ENCODE results near the gene TFE3.
A peak's percentile ranks its signal among the peaks of the same experiment; 100 is the strongest.

The TFE3 gene, protein sequence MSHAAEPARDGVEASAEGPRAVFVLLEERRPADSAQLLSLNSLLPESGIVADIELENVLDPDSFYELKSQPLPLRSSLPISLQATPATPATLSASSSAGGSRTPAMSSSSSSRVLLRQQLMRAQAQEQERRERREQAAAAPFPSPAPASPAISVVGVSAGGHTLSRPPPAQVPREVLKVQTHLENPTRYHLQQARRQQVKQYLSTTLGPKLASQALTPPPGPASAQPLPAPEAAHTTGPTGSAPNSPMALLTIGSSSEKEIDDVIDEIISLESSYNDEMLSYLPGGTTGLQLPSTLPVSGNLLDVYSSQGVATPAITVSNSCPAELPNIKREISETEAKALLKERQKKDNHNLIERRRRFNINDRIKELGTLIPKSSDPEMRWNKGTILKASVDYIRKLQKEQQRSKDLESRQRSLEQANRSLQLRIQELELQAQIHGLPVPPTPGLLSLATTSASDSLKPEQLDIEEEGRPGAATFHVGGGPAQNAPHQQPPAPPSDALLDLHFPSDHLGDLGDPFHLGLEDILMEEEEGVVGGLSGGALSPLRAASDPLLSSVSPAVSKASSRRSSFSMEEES

DNA sequence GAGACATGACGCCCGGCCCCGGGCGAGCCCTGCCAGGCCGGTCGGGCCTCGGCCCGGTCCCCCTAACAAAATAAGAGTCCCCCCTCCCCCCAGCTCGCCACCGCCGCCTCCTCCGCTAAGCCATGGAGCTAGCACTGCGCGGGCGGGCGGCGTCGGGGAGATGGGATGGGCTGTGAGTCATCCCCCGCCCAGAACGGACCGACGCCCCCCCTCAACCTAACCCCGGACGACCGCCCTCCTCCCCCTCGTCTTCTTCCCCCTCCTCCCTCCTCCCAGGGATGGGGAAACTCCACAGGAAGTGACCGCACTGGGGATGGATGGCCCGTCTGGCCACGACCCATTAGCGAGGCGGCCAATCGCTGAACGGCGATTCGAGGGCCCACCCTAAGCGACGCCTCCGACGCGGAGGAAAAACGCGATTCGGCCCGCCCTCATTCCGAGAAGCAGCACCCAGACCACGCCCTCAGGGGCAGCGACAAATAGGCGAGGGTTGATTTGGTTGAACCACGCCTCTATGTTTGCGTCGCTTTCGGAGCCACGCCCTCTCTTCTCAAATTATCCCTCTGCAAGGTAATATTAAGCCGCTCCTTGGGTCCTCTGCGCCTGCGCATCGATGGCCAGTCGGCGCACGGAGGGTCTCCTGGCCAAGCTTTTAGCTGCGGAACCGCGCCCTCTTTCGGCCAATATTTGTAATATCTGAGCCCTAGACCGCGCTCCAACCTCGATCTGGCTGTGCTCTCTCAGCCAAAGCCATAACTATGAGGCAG is at the start of gene TFE3:
TFE3 (minus strand) TSS at position 138 of the 767 bp plus-strand sequence; CDS start at position 7, 131 bp downstream.
- DNase-seq (ENCODE audit: low read depth in 2 of 2, low spot score in 1 of 2): peak; percentile 77 to 89

DNA sequence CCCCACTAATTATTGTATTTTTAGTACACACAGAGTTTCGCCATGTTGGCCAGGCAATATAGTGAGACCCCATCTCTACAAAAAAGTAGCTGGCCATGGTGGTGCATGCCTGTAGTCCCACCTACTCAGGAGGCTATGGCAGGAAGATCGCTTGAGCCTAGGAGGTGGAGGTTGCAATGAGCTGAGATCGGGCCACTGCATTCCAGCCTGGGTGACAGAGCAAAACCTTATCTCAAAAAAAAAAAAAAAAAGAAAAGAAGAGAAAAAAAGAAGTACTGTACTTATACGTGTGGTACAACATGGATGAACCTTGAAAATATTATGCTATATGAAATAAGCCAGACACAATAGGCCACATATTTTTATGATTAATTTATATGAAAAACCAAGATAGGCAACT is 46.4 kb upstream of the TFE3 start:
- no peak for DNase-seq (ENCODE audit: low read depth in 2 of 2, low spot score in 1 of 2)

DNA sequence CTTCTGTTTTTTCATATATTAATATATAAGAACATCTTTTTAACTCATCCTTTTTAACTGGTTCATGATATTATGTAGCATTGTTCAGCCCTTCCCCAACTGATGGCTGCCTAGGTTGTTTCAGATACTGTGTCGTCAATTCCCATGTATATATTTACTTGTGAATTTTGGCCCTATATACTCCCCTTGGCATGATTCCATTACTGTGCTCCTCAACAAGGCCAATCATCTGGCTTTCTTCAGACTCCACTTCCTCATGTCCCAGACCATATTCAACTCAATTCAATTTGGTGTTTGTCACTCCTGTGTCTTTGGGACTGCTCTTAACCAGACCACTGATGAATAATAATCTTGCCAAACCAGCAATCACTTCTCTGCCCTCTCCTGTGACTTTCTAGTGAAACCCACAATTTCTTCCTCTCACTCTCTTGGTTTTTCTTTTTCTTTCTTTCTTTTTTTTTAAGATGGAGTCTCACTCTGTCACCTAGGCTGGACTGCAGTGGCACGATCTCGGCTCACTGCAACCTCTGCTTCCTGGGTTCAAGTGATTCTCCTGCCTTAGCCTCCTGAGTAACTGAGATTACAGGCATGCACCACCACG is 39.2 kb upstream of the TFE3 start:
- no peak for DNase-seq (ENCODE audit: low read depth in 2 of 2, low spot score in 1 of 2)

DNA sequence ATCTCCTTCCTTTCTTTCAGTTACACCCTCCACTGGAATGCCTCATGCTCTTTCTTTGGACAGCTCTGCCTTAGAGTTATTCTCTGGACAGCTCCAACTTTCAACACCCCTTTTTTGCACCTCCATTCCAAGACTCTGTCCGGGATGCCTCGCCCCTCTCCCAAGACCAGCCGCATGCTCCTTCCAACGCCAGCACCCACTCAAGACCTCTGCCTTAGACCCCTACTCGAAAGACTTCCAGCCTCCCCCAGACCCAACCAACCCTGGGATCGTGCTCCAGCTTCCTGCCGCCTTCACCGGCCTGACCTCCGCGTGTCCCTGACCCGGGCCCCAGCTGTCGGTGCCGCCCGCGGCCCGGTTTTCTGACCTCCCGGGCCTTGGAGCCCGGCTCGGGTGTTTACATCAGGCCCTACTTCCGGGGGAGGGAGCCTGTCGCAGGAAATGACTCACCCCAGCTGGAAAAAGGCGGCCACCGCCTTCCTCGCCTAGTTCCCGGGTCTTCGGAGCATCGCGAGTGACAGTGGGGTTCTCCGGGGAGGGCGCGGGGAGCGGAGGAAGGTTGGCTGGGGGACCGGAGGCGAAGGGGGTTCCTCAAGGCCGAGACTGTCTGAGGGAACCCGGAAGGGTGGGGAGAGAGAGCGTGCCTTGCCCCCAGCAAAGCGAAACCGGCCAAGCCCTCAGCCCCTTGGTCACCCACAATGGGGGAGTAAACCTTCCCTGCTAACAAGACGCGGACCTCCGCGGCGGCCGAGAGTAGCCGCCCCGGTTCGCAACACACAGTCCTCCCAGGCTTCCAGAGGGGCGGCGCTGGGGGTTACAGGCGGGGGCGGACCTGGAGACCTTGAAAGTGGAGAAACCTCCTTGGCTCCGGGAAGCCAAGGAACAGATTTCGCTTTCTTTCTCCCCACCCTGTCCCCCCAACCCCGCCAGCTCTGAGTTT is 36.6 kb upstream of the TFE3 start, which contains the start of gene WDR45:
WDR45 (minus strand) TSS at position 399 of the 940 bp plus-strand sequence. CDS start 1,792 bp downstream, outside the sequence.
- DNase-seq (ENCODE audit: low read depth in 2 of 2, low spot score in 1 of 2): peak; percentile 34 to 55

DNA sequence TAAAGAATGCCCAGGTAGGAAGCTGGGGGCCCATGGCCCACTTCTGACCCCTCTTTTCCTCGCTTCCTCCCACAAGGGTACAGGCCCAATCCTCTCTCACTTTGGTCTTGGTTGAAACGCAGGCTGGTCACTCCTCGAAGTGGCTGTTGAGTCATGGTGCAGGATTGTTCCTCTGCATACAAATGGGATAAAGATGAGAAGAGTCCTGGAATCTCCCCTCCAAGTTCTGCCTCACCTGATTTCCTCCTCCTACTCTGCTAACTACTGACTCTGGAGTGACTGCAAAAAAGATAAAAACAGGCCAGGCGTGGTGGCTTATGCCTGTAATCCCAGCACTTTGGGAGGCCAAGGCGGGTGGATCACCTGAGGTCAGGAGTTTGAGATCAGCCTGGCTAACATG is 34.8 kb upstream of the TFE3 start:
- DNase-seq (ENCODE audit: low read depth in 2 of 2, low spot score in 1 of 2): no peak

DNA sequence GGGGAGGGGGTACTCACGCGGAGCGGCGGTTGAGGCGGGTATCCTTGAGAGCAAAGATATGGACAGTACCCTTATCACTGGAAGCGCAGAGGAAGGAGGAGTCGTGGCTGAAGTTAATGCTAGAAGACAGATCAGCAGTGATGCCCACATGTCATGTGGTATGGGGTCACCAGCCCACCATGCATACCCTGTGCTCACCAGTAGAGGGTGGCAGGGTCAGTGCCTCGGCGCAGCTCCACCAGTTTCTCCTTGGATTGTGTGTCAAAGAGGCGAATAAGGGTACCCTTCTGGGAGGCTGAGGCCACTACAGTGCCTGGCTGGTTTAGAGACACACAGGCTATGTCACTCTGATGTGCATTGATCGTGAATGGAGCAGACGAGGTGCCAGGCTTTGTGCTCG is 32.2 kb upstream of the TFE3 start:
- DNase-seq (ENCODE audit: low read depth in 2 of 2, low spot score in 1 of 2): no peak

DNA sequence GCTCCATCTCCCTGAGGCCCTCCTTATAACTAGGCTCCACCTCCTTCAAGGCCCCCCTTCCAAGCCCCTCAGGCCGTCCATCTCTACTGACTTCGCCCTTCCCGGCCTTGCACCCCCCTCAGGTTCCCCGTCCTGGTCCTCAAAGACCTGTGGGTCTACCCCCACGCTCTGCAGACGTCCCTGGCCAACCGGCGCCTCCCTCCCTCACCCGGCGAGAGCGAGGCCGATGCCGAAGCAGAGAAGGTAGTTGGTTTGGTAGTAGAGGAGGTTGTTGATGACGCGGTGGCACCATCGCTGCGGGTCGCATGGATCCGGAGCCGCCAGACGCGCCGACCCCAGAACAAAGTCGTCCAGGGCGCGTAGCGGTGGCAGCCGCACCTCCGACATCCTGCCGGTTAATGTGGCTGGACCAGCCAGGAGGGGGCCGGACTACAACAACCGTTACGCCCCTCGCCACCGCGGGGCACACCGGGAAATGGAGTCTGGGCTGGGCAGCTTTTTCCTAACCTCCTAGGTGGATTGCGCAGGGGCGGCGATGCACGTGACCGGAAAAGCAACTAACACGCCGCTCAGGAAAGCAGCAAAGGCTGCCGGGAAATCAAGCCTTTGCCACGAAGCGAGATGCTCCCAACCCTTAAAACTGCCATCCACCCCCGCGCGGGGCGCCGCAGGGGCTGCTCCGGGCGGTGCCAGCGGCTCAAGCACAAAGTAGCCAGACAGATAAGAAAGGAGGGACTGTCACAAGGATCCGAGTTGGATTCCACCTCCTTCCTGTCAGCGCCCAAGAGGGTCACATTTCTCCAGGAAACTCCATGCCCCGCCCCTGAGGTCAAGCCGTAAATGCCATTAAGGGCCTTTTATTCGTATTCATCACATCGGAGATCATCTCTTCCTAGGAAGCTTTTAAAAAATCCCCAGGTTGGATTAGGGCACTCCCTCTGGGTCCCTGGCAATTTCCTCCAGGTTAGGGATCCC is 30.7 kb upstream of the TFE3 start, which contains the start of gene PRAF2:
PRAF2 (minus strand) TSS at position 402 of the 975 bp plus-strand sequence; CDS start at position 387, 15 bp downstream.
- peak; percentile 61 to 79 for DNase-seq (ENCODE audit: low read depth in 2 of 2, low spot score in 1 of 2)

DNA sequence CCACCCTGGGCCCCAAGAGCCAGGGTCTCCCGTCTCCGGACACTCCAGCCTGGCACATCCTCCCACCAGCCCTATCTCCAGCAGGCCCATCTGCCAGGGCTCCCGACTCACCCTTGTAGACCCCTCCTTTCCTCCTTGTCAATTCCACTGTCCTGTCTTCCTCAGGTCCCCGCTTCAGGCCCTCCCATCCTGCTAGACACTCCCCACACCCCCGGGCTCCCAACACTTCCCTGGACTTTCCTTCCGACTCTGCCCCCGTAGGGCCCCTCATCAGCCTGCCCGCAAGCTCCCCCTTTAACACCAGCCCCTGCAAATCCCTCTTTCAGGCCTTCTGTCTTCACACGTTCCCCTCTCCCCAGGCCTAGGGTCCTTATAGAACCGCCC is 29.5 kb upstream of the TFE3 start:
- DNase-seq (ENCODE audit: low read depth in 2 of 2, low spot score in 1 of 2): no peak

DNA sequence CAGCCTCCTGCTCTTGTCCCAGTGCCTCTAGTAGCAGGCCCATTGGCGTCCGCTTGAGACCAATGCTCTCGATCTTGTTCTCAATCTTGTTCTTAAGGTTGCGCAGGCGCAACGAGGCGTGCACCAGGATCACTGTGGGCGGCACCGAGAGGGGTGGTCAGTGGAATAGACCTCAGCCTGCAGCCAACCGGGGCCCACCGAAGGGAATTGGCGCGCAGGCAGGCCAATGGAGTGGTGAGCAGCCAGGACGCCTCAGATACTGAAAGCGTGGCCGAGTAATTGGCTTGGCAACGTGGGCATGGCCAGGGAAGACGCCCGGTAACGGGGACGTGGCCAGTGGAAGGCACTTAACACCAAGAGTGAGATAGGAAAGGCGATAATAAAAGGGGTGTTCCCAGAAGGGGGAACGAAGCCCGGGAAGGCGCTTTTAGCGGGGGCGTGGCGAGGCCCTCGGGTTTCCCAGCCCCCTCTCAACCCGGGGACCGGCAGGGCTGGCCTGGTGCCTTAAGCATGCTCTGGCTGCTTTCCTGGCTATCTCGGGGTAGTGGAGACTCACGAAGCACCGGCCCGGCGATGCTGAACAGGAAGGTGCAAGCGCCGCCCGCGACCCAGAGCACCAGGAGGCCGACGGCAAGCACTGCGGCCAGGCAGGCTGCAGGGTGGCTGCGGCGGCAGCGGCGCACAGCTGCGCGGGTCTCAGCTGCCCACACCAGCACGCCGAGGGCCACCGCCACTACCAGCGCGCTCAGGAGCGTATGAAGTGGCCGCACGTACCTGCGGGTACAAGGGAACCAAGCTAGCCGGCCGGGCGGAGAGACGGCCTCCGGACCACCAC is 28.9 kb upstream of the TFE3 start:
- no peak for DNase-seq (ENCODE audit: low read depth in 2 of 2, low spot score in 1 of 2)

DNA sequence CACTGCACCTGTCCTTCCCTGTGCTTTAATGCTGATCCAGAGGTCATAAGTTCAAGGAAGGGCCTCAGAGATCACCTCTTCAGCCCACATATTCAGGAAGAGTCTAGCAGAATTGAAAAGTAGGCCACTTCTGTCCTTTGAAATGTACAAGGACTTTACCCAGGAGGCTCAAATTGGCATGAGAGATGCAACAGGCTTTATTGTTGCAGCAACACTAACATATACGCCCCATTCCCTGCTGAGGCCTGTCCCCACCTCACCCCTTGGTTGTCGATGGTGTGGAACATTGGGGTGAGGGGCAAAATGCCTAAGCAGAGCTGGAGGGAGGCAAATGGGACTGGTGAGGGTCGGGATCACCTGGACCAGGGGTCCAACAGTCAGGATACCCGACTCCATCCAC is 27.8 kb upstream of the TFE3 start:
- DNase-seq (ENCODE audit: low read depth in 2 of 2, low spot score in 1 of 2): no peak

DNA sequence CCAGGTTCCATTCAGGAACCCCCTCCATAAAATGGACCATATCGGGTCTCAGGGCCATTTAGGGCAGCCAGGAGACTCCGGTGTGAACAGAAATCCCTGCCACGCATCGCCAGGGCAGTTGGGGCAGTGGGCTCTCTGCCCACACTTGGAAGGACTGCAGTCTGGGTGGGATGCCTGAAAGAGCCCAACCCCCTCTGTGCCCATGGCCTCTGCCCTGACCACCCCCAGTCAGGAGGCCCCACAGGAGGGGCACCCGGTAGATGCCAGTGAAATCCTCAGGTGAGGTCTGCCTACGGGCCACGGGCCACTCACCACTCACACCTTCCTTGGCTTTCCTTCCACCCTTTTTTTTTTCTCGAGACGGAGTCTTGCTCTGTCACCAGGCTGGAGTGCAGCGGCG is 25.9 kb upstream of the TFE3 start:
- no peak for DNase-seq (ENCODE audit: low read depth in 2 of 2, low spot score in 1 of 2)

DNA sequence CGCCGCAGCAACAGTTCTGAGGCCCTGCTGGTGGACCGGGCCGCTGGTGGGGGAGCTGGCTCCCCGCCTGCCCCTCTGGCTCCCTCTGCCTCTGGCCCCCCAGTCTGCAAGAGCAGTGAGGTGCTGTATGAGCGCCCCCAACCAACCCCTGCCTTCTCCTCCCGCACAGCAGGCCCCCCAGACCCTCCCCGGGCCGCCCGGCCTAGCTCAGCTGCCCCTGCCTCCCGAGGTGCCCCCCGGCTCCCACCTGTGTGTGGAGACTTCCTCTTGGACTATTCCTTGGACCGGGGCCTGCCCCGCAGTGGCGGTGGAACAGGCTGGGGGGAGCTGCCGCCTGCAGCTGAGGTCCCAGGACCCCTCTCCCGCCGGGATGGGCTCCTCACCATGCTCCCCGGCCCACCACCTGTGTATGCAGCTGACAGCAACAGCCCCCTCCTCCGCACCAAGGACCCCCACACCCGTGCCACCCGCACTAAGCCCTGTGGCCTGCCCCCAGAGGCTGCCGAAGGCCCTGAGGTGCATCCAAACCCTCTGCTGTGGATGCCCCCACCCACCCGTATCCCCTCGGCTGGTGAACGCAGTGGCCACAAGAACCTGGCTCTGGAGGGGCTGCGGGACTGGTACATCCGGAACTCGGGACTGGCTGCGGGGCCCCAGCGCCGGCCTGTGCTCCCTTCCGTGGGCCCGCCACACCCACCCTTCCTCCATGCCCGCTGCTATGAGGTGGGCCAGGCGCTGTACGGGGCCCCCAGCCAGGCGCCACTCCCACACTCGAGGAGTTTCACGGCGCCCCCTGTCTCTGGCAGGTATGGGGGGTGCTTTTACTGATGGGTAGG is 24.3 kb upstream of the TFE3 start:
- DNase-seq (ENCODE audit: low read depth in 2 of 2, low spot score in 1 of 2): no peak

DNA sequence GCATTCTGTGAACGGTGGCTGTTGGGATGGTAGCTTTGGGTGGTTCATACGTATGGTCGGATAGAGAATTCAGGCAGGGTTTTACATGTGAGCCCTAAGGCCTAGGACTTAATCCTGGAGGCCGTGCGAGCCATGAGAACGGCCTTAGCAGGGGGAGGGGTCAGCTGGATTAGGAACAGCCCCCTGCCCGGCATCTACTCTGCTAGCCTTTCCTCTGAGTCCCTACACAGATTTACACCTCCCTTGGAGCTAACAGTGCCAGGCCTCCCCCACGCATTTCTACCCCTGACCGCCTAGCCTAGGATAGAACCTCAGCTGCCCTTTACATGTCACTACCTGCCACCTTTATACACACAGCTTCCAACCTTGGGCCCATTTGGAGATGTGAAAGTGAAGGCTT is 23.5 kb upstream of the TFE3 start:
- no peak for DNase-seq (ENCODE audit: low read depth in 2 of 2, low spot score in 1 of 2)

DNA sequence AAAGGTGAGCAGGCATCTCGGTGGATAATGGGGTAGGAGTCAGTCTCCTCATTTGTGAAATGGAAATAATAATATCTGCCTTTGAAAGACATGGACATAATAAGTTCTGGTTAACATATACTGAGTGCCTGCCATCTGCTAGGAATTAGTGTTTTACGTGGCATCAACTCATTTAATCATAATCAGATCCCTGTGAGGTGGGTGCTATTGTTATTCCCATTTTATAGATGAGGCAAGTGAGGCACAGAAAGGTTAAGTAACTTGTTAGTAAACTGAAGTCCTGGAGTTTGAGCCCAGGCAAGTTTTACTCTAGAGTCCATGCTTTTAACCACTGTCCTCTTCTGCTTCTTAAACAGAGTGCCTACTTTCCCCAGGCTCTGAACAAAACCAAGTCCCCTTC is 23.1 kb upstream of the TFE3 start:
- DNase-seq (ENCODE audit: low read depth in 2 of 2, low spot score in 1 of 2): no peak

DNA sequence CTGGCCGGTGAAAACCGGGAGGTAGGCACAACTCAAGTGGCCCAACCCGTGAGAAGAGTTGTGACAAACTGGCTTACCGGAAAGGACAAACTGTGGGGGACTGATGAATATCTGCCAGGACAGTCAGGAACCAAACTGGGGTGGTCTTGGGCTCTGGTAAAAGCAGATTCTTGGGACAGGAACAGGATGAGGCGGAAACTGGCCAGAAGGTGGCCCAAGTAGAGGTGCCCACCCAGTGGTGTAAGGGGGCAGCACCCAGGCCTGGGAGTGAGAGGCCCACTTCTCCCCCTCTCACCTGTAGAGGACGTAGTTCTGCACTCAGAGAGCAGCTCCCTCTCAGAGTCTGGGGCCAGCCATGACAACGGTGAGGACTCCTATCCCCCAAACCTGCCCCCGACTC is 21.6 kb upstream of the TFE3 start:
- no peak for DNase-seq (ENCODE audit: low read depth in 2 of 2, low spot score in 1 of 2)

DNA sequence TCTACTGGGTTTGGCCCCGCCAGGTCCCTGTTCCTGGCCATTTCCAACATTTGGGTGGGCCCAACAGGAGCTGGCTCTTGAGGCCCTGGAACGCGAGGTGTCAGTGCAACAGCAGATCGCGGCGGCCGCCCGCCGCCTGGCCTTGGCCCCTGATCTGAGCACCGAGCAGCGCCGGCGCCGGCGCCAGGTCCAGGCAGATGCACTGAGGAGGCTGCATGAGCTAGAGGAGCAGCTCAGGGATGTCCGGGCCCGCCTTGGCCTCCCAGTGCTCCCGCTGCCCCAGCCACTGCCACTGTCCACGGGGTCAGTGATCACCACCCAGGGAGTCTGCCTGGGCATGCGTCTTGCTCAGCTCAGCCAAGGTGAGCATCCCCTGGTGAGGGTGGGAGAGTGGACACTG is 21.1 kb upstream of the TFE3 start:
- DNase-seq (ENCODE audit: low read depth in 2 of 2, low spot score in 1 of 2): no peak

DNA sequence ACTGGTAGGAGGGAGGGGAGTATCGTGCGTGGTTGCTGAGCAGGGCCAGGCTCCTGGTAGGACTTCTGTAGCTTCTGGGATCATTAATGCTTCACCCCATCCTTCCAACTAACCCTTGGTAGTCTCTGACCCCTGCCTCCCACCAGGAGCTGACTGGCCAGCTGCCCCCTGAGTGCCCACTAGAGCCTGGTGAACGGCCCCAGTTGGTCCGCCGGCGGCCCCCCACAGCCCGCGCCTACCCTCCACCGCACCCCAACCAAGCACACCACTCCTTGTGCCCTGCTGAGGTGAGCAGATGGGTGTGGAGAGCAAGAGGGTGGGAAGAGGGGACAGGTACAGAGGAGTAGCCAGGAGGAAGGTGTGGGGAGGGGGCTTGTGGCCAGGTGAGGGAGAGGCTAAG is 20.6 kb upstream of the TFE3 start:
- no peak for DNase-seq (ENCODE audit: low read depth in 2 of 2, low spot score in 1 of 2)

Measured in stimulated activated CD8-positive, alpha-beta memory T cell treated with anti-CD3 and anti-CD28 coated beads, Interleukin-4, amount 100 ng/mL, for 1 hour (primary cell).